ENCODE results near the gene RPL3.
"Not testable (repeated sequence)": the region's sequence is repeated elsewhere in the genome, so short reads cannot be mapped to it uniquely, and the experiment has no call there.

Gene RPL3

DNA sequence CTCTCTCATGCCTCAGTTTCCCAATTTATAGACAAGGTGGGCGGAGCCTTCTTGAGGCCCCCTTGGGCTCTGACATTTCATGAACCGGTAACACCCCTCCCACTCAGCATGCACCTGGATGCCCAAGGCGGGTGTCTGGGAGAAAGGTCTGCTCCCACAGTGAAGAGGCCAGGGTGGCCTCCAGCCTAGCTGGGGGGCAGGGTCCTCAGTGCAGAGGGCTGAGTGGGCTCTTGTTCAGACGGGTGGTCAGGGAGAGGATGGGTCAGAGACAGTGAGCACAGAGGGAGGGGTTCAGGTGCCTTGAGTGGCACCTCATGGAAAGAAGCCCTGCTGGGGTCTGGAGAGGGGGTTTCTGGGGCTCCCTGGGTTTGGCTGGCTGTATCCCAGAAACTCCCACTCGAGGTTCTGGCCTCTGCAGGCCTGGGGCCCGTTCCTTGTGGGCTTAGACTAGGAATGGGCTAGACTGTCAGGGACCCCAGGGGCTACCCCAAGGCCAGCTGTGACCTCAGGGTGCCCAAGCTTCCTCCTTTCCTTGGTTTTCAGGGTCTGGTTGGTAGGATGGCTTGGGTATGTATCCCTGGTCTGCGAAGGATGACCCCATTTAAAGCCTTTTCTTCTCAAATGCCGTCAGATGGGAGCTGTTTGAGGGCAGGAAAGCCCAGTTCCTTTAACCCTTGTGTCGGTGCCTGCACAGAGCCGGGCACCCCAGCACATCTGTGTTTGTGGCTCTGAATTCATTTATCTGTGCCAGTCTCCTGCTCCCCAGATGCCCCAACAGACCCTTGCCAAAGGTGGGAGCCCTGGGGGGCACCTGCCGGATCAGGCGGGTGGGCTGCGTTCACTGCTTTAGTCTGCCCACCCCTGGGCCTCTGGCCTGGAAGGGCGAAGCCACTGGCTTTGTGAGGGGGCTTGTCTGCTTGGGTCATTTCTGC, 31.6 kb upstream of the RPL3 start:
- no peak for DNase-seq

DNA sequence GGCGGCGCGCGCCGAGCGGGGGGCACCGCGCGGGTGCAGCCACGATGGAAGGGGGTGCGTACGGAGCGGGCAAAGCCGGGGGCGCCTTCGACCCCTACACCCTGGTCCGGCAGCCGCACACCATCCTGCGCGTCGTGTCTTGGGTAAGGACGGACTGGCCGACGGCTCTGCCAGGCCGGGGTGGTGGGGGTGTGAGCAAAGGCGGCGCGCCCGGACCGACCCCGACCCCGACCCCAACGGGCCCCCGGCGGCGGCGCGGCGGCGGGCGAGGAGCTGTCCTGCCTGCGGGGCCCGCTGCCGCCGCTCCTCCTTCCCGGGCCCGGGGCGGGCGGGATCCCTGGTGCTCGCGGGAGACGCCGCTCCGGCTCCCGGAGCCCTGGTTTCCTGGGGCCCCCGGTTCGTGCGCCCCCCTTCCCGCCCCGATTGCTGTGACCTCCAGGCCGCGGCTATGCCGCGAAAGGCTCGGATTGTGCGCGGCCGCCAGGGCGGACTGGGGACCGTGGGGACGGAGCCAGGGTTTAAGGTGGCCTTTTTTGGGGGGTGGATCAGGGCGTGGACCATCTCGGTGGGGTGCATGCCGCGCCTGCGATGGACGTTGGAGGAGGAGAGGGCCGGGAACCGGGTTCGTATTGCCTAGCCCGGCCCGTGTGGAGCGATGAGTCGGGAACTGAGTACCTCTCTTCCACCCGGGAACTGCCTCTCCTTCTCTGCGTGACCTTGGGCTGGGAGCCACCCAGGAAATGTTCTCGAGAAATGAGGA, 30.7 kb upstream of the RPL3 start, which contains the start of gene SYNGR1:
TSS of gene SYNGR1 (plus strand) at position 25 of the 760 bp plus-strand sequence. CDS start at position 45, 20 bp downstream.
- DNase-seq: no peak

DNA sequence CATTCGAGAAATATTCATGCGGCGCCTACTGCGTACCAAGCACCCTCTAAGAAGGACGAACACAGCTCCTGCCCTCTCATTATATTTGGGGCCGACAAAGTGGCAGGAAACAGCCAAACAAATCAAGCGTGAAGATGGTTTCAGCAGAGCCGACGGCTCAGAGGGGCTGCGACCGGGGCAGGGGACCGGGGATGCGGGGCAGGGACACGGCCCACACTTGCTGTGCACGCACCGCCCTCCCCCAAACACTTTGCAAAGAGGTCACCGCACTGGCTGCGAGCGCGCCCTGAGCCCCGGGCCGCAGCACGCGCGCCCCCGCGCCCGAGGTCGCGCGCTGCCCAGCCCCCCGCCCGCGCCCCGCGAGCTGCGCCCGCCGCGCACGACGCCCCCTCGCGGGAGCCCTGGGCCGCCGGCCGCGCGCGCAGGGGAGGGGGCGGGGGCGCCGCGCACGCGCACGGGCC, 30.1 kb upstream of the RPL3 start:
- DNase-seq: no peak

GRCh38 chr22:39348909-39349505, 29.6 kb upstream of the RPL3 start:
- no peak for DNase-seq

DNA sequence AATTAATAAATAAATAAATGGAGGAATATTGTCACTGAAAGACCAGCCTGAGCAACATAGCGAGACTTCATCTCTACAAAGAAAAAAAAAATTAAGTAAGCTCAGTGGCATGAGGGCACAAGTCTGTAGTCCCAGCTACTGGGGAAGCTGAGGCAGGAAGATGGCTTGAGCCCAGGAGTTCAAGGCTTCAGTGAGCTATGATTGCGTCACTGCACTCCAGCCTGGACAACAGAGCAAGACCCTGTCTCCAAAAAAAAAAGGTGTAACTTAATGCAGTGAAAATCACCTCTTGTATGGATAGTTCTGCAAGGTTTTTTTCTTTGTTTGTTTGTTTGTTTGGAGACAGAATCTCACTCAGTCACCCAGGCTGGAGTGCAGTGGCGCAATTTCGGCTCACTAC, 25.8 kb upstream of the RPL3 start:
- DNase-seq: no peak

- DNase-seq: no peak
These were observed 24.6 kb upstream of the RPL3 start for GRCh38 chr22:39344046-39344390.

- no peak for DNase-seq
These were observed 24.0 kb upstream of the RPL3 start for GRCh38 chr22:39343259-39344045.

DNA sequence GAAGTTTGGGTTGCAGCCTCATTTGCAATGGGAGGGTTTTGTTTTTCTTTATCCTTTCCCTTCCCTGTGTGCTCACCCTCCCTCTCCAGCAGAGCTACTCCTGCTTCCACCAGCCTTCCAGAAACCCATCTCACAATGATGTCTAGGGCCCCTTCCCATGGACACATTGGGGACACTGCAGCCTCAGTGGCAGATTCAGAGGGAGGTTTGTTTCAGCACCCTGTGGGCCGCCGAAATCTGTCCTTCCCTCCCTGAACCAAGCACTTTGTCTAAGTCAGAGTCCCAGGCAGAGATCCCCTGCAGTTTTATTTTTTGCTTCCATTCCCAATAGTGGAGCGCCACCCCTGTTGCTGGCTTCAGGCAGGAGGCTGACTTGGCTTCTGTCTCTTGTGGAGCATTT, 21.8 kb upstream of the RPL3 start:
- DNase-seq: no peak

- not testable (repeated sequence) for DNase-seq
These were observed 20.4 kb upstream of the RPL3 start for GRCh38 chr22:39339775-39340174.

DNA sequence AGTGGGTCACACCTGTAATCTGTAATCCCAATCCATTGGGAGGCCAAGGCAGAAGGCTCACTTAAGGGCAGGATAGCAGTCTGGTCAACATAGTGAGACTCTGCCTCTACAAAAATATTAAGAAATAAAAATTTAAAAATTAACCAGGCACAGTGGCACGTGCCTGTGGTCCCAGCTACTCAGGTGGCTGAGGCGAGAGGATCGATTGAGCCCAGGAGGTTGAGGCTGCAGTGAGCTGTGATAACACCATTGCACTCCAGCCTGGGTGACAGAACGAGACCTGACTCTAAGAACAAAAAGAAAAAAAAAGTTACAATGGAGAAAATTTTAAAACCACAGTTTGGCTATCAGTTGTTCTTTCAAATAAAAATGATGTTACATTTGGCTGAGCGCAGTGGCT, 17.0 kb upstream of the RPL3 start:
- no peak for DNase-seq

DNA sequence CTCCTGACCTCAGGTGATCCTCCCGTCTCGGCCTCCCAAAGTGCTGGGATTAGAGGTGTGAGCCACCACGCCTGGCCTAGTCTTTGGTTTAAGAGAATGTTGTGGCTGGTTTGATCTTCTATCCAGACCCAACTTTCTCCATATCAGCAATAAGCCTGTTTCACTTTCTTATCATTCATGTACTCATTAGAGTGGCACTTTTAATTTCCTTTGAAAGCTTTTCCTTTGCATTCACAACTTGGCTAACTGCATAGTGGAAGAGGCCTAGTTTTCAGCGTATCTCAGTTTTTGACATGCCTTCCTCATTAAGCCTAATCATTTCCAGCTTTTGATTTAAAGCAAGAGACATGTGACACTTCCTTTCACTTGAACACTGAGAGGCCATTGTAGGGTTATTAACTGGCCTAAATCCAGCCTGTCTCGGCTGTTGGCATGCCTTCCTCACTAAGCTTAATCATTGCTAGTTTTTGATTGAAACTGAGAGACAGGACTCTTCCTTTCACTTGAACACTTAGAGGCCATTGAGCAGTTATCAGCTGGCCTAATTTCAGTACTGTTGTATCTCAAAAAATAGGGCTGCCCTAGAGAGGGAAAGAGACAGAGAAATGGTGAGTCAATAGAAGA, 13.1 kb upstream of the RPL3 start:
- no peak for DNase-seq

GRCh38 chr22:39330553-39330952, 11.1 kb upstream of the RPL3 start:
- not testable (repeated sequence) for DNase-seq

GRCh38 chr22:39327995-39328754, 8.8 kb upstream of the RPL3 start:
- DNase-seq: no peak

GRCh38 chr22:39325392-39325932, 6.0 kb upstream of the RPL3 start:
- no peak for DNase-seq

- DNase-seq: not testable (repeated sequence)
These were observed 1.2 kb upstream of the RPL3 start for GRCh38 chr22:39320616-39321029.

GRCh38 chr22:39318507-39319283, 728 bp downstream of the RPL3 start:
- no peak for DNase-seq

- DNase-seq: no peak
These were observed 1.5 kb downstream of the RPL3 start for GRCh38 chr22:39317775-39318506.

DNA sequence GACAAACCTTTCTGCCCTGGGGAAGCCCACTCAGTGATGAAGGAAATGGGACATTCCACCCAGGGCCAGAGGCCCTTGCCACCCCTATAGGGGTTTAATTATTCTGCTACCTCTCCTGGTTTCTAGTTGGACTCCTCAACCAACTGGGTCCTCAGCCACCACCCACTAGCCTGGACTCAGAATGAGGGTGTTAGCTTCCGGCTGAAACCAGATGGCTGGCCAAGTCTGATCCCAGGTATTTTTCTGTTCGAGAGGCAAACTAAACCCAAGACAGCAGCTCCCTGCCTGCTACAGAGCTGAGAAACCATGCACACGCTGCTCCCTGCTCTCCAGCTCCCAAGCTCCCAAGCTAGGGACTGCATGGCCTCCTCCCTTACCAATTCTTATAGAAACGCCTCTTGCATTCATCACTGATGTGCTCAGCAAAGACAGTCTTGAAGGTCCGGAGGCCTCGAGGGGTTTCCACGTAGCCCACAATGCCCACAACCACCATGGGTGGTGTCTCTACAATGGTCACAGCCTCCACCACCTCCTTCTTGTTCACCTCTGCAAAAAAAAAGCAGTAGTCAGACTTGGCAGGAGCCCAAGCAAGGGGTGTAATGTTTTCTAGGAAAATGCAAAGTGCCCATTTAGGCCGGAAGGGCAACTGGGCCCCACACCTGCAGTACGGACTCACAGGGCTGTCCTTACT, 2.2 kb downstream of the RPL3 start:
- no peak for DNase-seq

Data from NCI-H1436 treated with DMSO at 0.1 percent for 48 hours (cell line).